Right renal pelvis (tissue), 4 donors: ENCODE data around the gene ZNF35. TPM values are rescaled to one million over a fixed set of nuclear protein-coding genes. Genes with fewer than 3 reads are reported as not detected.
"Not testable (repeated sequence)": the region's sequence is repeated elsewhere in the genome, so short reads cannot be mapped to it uniquely, and the experiment has no call there.

Source experiments
- DNase-seq, 4 donors: peaks; one replicate each; pipeline ENCODE4 v3.0.0-alpha.2; 2013; ENCODE audit warnings: low read depth in 4 of 4, low spot score in 3 of 4, missing footprints in 1 of 4
- polyA plus RNA-seq, 4 donors: library from polyadenylated mRNA; unstranded; fragments of 120-200 nt; gene quantifications; one replicate each; pipeline ENCODE4 v1.2.1, GENCODE V29; 2013; ENCODE audit not compliant: insufficient read length in 4 of 4

Gene ZNF35
- 10 to 100 TPM in 3 of 4 donors, 1 to 10 TPM in 1; 9.4 to 11.6 (median 10.5) TPM for polyA plus RNA-seq

GRCh38 chr3:44648564-44649229, at the start of gene ZNF35:
Gene ZNF35, plus strand, starts transcription at chr3:44648732. Its CDS starts 2,336 bp downstream, at chr3:44651068.
- peak; percentile 59 to 70 (median 69) for DNase-seq

GRCh38 chr3:44601749-44602148, 46.8 kb upstream of the ZNF35 start:
- no peak for DNase-seq

- DNase-seq = no peak
These were observed 35.9 kb upstream of the ZNF35 start for GRCh38 chr3:44612678-44613077.

- peak; percentile 77 to 84 (median 83) for DNase-seq
These were observed 23.6 kb upstream of the ZNF35 start, which contains the start of gene ZNF197 for GRCh38 chr3:44624749-44625480. Gene ZNF197, plus strand, starts transcription at chr3:44625036. Its CDS starts 4,119 bp downstream, at chr3:44629155.

- DNase-seq = no peak
These were observed 19.8 kb upstream of the ZNF35 start for GRCh38 chr3:44628716-44629115.

GRCh38 chr3:44632193-44632592, 16.3 kb upstream of the ZNF35 start:
- DNase-seq = no peak

GRCh38 chr3:44642337-44642736, 6.2 kb upstream of the ZNF35 start:
- no peak for DNase-seq

- DNase-seq = no peak
These were observed 5.5 kb upstream of the ZNF35 start for GRCh38 chr3:44643024-44643423.

GRCh38 chr3:44647771-44648170, 761 bp upstream of the ZNF35 start:
- DNase-seq = no peak

GRCh38 chr3:44649709-44650108, 1.2 kb downstream of the ZNF35 start:
- DNase-seq = no peak

- DNase-seq = no peak
These were observed 5.5 kb downstream of the ZNF35 start for GRCh38 chr3:44654039-44654438.

GRCh38 chr3:44659015-44659414, 10.5 kb downstream of the ZNF35 start:
- no peak for DNase-seq

GRCh38 chr3:44659434-44659833, 10.9 kb downstream of the ZNF35 start:
- no peak for DNase-seq

GRCh38 chr3:44661189-44661588, 12.7 kb downstream of the ZNF35 start:
- DNase-seq = no peak

- no peak for DNase-seq
These were observed 16.6 kb downstream of the ZNF35 start for GRCh38 chr3:44665173-44665572.

- no peak for DNase-seq
These were observed 17.8 kb downstream of the ZNF35 start for GRCh38 chr3:44666346-44666745.

GRCh38 chr3:44669760-44670159, 21.2 kb downstream of the ZNF35 start:
- no peak for DNase-seq

- not testable (repeated sequence) for DNase-seq
These were observed 24.9 kb downstream of the ZNF35 start for GRCh38 chr3:44673466-44673865.

- no peak for DNase-seq
These were observed 25.7 kb downstream of the ZNF35 start for GRCh38 chr3:44674211-44674610.

- no peak for DNase-seq
These were observed 30.1 kb downstream of the ZNF35 start for GRCh38 chr3:44678480-44679116.

- no peak for DNase-seq
These were observed 32.5 kb downstream of the ZNF35 start for GRCh38 chr3:44680921-44681455.
